ENCODE results near the gene RBP5.
A peak's percentile ranks its signal among the peaks of the same experiment; 100 is the strongest.

RBP5 gene, protein sequence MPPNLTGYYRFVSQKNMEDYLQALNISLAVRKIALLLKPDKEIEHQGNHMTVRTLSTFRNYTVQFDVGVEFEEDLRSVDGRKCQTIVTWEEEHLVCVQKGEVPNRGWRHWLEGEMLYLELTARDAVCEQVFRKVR

DNA sequence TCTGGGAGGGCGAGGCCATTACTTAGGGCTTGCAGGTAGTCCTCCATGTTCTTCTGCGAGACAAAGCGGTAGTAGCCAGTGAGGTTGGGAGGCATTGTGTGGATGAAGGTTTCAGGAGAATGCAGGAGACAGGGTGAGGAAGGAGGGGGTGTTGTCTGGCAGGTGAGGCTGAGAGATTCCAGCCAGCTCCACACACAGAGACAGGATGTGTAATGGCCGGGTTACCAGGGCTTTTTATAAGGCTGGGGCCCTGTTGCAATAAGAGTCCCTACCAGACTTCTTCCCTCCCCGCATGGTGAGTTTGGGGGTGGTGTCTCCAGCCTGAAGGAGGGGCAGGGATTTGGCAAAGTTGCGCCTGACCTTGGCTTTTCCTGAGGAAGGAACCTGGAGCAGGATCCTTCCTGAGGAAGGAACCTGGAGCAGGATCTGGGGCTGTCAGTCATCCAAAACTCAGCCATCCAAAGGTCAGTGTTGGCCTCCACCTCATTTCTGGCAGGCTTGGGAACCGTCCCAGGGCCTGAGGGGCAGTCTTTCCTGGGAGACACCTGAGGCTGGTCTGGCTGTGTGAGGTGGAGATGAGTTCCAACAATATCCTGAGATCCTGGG, at the start of gene RBP5:
TSS of gene RBP5 (minus strand) at position 209 of the 606 bp plus-strand sequence. CDS start at position 95, 114 bp downstream.
- no peak for DNase-seq

DNA sequence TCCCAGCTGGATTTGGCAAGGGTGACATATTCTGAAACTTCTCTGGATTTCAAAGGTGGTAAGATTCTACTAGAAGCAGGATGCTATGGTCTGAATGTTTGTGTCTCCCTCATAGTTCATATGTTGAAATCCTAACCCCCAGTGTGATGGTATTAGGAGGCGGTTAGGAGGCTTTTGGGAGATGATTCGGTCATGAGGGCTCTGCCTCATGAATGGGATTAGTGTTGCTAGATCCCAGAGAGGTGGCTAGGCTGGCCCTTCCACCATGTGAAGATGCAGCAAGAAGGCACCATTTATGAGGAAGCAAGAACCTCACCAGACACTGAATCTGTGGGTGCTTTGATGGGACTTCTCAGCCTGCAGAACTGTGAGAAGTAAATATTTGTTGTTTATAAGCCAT, 49.8 kb upstream of the RBP5 start:
- no peak for DNase-seq

DNA sequence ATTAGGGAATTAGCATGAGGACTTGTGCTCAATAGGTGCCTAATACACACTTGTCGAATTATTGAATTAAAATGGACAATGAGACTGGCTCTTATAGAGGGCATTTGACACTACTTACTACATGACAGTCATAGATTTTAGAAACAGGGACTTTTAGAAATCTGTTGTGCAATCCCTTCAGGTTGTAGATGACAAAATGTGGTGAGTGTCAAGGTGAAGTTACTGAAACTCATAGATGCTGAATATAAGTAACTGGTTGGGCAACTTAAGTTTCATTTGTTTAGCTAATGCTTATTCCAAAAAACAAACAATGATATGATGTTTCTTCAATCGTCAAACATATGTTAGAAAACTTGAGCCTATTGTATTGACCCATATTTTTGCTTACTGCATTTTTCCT, 47.9 kb upstream of the RBP5 start:
- DNase-seq = no peak

DNA sequence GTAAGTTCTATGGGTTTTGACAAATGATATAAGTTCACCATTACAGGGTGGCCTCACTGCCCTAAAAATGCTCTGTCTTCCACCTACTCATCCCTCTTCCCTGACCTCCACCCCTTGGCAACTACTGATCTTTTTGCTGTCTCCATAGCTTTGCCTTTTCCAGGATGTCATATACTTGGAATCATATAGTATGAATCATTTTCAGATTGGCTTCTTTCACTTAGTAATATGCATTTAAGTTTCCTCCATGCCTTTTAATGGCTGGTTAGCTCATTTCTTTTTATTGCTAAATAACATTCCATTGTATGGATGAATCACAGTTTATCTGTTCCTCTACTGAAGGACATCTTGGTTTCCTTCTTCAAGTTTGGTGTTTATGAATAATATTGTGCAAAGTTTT, 46.8 kb upstream of the RBP5 start:
- no peak for DNase-seq

DNA sequence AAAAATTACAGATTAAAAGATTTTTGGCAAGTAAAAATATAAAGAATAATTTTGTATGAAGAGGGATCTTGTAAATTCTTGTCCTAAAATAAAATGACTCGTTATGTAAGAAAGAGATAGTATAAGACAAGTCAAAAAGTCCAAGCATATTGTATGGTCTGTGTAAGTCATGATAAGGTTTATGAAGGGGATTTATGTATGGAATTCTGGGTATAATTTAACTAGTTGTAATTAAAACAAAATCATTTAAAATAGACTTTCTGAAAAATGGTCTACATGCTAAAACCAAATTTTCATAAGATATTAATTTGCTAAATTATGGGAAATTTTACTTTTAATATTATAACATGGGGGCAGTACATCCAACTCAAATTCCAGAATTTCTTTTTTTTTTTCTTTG, 43.2 kb upstream of the RBP5 start:
- no peak for DNase-seq

DNA sequence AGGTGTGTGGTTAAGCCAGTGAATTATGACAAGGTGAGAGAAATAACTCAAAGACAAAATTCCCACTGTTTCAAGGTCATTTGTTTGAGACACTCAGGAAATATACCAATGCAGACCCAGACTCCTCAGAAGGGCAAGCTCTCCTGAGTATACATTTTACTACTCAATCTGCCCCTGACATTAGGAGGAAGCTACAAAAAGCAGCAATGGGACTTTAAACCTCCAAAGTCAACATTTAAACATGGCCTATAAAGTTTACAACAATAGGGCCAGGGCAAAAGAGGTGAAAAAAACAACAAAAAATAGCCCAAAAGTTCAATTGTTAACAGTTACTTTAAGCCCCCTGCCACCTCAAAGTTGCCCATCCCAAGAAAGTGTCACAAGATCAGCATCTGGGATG, 41.3 kb upstream of the RBP5 start:
- no peak for DNase-seq

DNA sequence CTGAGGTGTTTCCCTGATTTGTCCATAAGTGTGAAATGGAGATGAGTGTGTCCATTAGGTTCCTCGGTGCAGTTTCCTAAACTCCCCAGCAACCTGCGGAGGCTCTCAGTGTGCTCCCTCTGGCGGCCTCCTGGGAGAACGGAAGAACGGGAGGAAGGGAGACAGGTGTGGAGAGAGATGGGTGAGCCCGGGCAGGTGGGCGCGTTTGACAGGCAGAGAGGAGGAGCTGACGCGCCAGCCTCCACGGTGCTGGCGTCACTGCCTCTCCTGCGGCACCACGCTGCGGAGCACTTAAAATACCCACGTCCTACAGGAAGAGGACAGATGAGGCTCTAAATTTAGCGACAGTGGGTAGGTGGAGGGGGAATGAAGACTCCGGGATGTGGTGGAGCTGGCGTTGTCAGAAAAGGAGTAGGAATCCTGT, 34.0 kb upstream of the RBP5 start:
- peak; percentile 85 for DNase-seq

DNA sequence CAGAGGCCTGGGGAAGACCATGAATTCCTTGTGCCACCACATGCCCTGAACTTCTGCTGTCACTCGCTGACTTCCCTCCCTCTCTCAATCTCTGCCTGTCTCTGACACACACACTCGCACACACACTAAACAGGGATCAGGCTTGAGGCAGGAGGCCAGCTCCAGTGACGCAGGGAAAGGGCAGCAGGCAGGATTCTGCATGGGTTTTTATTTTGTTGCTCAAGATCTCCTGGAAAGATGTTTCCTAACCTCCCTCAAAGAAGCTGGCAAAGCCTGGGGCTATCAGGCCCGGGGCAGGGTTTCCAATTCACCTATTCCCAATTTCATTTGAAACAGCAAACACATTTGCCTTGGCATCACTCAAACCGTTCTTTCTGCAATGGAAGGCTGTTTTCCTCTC, 33.1 kb upstream of the RBP5 start:
- DNase-seq = no peak

DNA sequence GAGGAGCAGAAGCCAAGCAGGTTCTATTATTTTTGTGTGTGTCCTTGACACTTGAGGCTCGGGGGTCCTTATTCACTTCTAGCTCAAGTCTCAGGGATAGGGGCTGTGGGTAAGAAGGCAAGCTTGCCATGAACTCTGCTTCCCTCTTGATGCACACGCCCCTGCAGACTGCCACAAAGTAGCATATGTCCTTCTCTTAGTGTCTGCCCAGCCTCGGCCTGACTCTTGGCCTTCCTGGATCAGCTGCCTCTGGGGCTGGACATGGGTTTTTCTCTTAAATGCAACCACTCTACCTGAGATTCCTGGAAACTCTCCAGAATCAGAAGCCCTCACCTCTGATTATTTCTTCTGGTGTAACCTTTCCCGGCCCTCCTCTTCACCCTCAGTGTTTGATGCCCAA, 32.6 kb upstream of the RBP5 start:
- DNase-seq = no peak

DNA sequence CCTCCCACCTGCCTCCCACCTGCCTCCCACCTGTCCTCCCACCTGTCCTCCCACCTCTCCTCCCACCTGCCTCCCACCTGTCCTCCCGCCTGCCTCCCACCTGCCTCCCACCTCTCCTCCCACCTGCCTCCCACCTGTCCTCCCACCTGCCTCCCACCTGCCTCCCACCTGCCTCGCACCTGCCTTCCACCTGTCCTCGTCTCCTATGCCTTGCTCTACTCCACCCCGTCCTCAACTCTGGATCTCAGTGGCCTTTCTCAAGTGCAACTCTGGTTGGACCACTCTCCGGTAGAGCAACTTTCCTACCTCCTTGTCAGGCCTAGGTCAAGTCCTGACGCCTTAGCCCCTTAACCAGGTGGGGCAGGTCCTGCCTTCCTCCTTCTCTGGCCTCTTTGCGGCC, 31.5 kb upstream of the RBP5 start:
- no peak for DNase-seq

DNA sequence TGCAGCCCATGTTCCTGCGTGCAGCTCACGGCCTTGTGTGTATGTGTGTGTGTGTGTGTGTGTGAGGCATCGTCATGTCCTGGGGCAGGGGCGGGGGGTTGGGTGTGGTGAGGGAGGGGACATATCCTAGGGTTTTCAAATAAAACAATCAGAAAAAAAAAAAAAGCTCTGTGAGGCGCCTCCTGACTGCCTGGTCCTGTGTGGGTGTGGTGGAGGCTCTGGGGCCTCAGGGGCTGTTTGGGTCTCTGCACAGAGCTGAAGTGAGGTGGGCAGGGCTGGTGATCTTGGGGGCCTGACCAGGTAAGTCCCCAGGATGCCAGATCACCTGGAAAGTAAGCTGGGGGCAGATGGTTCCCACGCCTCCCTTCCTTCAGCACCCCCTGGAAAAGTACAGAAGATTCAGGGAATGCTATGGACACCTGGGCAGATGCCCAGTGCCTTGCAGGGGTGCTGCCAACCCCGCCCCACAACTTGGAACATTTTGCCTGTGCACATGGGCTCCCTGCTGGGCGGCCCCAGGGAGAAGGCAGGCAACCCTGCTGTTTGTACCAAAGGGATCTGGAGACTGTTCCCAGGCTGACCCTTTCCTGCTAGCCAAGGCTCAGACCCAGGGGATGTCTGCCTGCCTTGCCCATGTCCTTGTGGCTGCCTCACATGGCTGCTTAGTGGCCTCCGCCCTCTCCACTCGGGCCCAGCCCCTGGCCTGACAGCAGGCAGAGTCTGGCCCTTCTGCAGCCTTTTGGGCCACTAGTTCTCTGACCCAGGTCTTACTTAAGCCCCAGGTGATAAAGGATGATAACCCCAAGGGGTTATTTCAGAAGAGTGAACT, 30.3 kb upstream of the RBP5 start:
- no peak for DNase-seq

DNA sequence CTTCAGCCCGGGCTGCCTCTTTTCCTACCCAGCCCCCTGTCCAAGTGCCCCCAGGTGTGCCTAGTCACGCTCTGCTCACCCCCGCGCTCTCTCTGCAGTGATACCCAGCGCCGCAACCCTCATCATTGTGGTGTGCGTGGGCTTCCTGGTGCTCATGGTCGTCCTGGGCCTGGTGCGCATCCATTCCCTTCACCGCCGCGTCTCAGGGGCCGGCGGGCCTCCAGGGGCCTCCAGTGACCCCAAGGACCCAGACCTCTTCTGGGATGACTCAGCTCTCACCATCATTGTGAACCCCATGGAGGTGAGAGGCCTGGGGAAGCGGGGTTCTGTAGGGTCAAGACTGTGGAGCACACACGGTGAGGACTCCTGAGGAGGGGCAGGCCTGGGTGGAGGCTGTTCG, 28.7 kb upstream of the RBP5 start:
- DNase-seq = no peak

DNA sequence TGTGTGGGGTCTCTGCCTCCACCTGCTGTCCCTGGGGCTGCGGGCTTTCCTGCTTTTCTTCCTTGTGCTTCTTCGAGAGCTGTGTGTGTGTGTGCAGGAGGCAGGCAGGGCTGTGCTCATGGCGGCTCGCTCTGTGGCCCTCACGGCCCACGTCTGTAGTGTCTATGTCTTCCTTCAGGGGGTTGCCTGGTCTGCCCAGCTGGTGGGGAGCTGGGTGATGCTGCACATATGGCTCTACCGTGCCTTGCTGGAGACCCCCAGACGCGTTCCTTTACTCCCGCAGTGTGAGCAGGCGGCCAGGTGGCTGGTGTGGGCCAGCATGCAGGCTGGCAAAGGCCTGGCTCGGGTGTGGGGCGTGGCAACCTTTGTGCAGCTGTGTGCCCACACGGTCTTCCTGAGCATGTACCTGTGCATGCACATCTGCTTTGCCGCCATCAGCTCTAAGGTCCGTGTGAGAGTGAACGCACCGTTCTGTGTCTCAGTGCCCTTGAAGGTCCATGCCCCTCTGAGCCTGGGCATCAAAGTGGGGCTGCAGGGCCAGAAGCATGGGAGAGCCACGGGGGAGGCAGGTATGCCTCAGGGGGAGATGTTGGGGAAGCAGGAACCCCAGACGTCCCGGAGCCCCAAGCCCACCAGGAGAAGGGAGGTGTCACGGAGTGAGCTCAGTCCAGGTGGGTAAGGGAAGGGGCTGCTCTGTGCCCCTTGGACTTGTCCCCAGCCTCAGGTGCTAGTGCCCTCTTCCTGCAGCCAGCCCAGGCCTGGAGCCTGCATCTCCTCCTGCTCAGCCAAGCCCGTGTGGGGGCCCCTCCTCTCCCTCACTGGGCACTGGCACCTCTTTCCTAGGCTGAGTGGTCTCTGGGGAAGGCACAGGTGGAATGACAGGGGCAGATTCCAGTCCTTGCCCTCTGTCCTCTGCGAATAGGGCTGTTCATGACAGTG, 27.8 kb upstream of the RBP5 start:
- no peak for DNase-seq

DNA sequence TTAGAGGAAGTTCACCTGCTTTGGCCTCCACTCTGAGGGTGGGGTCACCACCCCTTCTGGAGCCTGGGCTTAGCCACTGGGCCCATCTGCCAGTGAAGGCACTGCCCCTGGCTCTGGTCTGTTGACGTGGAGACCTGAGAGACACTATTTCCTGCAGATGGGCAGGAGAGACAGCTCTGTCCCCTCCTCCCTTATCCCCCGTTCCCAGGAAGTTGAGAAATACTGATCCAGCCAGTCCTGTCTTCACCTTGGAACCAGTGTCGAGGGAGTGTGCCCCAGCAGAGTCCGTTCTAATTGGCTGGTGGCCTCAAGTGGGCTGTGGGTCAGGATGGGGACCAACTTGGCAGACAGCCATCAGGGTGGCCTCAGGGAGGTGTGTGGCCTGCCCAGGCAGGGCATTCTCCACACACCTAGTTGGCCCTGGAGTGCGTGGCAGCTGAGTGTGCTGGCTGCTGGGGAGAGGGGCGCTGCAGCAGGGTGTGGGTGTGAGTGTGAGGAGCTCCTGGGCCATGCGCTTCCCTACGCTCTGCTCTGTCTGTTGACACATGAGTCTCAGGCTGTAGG, 26.9 kb upstream of the RBP5 start:
- DNase-seq = no peak

DNA sequence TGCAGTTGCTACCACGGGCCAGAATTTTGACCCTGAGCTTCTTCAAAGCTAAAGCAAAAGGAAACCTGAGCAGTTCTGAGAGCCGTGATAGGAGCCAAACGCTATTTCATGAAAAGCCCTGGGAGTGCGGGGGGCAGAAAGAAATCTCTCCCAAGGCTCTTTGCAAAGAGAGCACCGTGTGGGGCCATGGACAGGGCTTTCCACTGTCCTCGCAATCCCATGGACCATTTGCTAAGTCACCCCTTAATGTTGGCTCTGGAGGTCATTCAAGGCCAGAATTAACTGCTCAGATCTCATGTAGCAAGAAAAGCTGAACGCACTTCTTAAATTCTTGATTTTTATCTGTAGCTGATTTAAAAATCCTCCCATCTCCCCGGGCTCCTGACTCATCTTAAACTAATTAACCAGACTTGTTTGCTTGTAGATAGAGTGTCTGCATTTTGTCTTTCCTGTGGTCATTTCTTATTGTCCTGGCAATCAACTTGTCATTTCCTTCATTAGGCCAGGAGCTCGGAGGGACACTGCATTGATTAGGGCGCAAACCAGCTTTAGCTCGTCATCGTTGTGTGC, 26.3 kb upstream of the RBP5 start:
- DNase-seq = no peak

DNA sequence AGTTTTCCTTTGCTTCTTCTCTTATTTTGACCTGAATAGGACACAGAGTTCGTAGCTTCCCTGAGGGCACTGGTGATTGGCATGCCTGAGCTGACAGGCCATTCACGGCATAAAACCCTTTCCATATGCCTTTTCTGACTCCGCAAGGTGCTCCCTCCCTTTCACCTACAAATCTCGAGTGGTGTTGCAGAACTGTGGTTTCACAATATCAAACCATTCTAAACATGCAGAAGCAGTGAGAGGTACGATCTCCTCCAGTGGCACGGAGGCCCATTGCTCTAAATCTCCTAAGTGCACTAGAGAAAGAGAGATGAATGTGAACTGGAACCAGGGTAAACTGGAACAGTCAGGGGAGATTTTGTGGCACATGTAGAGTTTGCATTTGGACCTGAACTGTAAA, 25.4 kb upstream of the RBP5 start:
- no peak for DNase-seq

DNA sequence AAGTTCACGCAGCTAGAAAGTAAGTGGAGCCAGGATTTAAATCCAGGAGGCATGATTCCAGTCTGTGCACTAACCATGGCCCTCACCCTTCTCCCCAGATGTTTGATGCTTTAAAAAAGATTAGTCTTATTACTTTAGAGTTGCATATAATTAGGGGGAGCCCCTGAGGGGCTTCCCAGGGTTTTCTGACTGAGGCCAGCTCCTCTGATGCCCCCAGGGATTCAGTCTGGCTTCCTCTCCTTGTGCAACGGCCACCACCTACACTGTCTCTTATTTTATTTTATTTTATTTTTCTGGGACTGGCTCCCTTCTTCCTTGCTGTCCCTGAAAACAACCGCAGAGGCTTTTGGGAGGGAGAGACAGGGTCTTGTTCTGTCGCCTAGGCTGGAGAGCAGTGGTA, 24.1 kb upstream of the RBP5 start:
- no peak for DNase-seq

DNA sequence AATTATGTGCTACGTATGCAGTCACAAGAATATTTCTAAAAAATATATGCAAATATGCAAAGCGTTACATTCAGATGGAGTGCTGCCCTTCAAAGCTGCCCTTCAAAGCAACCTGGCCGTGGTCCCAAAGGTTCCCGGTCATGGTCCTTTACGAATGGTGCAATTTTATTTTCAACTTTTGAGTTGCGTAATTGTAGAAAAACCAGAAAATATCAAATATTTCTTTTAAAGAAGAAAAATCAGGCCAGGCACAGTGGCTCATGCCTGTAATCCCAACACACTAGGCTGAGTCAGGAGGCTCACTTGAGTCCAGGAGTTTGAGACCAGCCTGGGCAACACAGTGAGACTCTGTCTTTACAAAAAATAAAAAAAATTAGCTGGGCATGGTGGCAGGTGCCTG, 22.8 kb upstream of the RBP5 start:
- DNase-seq = no peak

DNA sequence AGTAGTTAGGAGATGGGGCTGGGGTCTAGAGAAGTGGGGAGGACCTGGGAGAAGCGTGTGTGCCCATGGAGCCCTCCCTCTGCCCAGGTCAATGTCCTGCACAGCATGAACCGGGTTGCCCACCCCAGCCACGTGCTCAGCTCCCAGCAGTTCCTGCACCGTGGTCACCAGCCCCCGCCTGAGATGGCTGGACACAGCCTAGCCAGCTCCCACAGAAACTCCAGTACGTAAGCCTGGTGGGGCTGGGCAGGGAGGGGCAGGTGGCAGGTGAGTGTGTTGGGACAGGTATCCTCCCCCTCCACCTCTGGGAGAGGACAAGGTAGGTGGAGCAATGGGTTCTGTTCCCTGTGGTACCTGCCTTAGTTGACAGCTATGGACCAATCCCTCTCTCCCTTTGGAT, 22.2 kb upstream of the RBP5 start:
- DNase-seq = no peak

DNA sequence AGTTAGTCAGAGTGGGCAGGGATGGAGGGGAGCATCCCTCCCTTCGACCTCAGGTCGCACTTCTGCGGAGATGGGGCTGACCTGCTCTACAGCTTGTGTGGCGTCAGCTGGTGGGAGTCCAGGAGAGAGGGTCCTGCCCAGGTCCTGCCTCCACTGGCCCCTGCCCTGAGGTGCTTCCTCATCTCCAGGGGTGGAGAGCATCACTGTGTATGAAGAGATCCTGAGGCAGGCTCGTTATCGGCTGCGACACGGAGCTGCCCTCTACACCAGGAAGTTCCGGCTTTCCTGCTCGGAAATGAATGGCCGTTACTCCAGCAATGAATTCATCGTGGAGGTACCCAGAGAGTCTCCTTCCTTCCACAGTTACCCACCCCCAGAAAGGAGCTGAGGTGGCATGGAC, 21.7 kb upstream of the RBP5 start:
- DNase-seq = no peak

DNA sequence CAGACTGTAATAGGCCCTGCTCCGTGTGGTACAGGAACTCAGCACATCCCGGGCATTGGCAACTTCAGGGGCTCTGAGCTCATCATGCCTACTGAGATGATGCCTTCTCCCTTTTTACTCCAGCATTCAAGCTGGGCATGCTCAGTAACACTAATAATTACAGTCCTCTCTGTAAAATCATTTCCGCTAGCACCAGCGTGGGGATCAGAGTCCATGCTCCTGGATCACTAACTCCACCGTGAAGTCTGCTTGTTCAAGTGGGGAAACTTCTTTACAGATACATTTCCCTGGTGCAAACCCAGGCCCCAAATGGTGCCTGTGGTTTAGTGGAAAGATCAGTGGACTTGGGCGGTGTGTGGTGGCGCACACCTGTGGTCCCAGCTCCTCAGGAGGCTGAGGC, 18.2 kb upstream of the RBP5 start:
- DNase-seq = peak; percentile 41

DNA sequence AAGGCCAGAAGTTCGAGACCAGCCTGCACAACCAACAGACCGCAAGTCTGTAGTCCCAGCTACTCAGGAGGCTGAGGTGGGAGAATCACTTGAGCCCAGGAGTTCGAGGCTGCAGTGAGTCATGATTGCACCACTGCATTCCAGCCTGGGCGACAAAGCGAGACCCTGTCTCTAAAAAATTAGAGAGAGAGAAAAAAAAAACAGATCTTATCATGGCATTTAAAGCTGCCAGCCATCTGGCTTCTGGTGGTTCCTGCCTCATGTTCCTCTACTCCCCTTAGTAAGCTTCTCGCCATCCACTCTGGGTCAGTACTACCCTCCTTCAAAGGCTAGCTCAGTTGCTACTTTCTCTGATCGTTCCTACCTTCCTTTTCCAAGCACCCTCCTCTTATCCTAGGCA, 17.5 kb upstream of the RBP5 start:
- peak; percentile 53 for DNase-seq

DNA sequence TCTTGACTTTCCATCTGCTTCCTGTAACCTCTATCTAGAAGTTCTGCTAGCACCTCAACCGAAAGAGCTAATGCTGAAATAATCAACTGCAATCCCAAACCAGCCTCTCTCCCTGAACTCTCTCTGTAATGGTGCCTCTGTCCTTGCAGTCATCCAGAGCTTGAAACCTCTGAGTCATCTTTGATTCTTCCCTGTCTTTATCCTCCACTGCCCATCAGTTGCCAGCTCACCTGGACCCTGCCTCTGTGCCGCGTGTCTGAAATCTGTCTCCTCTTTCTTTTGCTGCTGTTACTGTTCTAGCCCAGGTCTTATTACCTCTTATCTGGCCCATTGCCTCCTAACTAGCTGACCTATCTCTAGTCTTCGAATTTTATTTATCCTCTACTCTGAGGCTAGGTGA, 17.0 kb upstream of the RBP5 start:
- DNase-seq = peak; percentile 52

All from islet precursor cell (in vitro differentiated cells).